Measurements from ENCODE around the gene TAP2. TPM values are rescaled to one million over a fixed set of nuclear protein-coding genes. Genes with fewer than 3 reads are reported as not detected.

The TAP2 gene
- polyA plus RNA-seq, 1 of the 3 experiments (the other 2 are of a cell fraction) = 19.9 TPM

DNA sequence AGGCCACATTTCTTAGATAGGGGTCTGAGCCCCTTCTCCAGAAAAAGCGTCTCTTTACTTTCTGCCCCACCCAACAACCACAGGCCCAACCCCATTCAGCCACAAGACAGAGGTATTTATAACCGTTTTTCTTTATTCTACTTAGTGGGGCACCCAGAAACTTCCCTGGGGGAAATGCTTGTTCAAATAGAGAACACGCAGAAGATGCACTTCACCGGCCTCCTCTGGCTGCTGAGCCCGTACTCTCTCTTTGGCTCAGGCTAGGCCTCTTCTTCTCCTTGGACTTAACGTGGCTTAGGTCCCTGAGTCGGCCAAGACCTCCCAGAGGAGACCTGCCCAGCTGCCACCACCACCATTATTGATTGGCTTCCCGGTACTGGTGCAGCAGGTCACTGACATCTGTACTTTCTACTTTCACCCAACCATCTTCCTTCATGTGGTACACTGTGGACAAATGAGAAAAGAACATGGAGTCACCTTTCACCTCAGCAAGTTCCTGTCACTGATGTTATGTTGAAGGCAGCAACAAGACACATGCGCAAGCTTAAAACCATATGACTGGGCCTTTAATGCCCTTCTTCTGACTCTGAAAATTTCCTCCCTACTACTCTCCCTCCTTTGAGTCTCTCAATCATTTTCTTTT lies 2.2 kb upstream of the TAP2 start:
- no peak overlapping the region for H2AFZ ChIP-seq (ENCODE audit: low read depth)
- H3K79me2 ChIP-seq (ENCODE audit: insufficient read depth) = no peaks in the 10 kb centered on the region
- H3K9ac ChIP-seq = no peak overlapping the region
- no peaks in the 10 kb centered on the region for H3K9me3 ChIP-seq
- H3K27ac ChIP-seq (ENCODE audit: low read depth in 2 of 2, low read length in 1 of 2) = no peak overlapping the region
- no peak overlapping the region for H3K4me2 ChIP-seq
- WGBS (ENCODE audit: low lambda C conversion rate) = 91% methylated on average over 9 of the region's 9 CpGs
- H3K36me3 ChIP-seq (replicated peaks in 1 of 2; ENCODE audit: control insufficient read depth in 1 of 2, insufficient read depth in 2 of 2, low read length in 1 of 2) = peaks cover 5 to 19% of the 10 kb centered on the region in 2 experiments
- ChIA-PET POLR2A (no interaction called here), CTCF (interaction anchor here (1.8 to 6.3 kb wide), 3 partner anchors 16 to 93 kb away, joined by 4 to 223 read pairs (median 128); partner anchors contain the start of genes PSMB9 and TAP1)
- H3K9me2 ChIP-seq = no peaks in the 10 kb centered on the region
- TF ChIP-seq, protein P1, sequence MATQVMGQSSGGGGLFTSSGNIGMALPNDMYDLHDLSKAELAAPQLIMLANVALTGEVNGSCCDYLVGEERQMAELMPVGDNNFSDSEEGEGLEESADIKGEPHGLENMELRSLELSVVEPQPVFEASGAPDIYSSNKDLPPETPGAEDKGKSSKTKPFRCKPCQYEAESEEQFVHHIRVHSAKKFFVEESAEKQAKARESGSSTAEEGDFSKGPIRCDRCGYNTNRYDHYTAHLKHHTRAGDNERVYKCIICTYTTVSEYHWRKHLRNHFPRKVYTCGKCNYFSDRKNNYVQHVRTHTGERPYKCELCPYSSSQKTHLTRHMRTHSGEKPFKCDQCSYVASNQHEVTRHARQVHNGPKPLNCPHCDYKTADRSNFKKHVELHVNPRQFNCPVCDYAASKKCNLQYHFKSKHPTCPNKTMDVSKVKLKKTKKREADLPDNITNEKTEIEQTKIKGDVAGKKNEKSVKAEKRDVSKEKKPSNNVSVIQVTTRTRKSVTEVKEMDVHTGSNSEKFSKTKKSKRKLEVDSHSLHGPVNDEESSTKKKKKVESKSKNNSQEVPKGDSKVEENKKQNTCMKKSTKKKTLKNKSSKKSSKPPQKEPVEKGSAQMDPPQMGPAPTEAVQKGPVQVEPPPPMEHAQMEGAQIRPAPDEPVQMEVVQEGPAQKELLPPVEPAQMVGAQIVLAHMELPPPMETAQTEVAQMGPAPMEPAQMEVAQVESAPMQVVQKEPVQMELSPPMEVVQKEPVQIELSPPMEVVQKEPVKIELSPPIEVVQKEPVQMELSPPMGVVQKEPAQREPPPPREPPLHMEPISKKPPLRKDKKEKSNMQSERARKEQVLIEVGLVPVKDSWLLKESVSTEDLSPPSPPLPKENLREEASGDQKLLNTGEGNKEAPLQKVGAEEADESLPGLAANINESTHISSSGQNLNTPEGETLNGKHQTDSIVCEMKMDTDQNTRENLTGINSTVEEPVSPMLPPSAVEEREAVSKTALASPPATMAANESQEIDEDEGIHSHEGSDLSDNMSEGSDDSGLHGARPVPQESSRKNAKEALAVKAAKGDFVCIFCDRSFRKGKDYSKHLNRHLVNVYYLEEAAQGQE (IDR thresholded peaks at IDR 0.05; ENCODE audit: low read depth, low read length) = no peak
- TF ChIP-seq, protein P2, sequence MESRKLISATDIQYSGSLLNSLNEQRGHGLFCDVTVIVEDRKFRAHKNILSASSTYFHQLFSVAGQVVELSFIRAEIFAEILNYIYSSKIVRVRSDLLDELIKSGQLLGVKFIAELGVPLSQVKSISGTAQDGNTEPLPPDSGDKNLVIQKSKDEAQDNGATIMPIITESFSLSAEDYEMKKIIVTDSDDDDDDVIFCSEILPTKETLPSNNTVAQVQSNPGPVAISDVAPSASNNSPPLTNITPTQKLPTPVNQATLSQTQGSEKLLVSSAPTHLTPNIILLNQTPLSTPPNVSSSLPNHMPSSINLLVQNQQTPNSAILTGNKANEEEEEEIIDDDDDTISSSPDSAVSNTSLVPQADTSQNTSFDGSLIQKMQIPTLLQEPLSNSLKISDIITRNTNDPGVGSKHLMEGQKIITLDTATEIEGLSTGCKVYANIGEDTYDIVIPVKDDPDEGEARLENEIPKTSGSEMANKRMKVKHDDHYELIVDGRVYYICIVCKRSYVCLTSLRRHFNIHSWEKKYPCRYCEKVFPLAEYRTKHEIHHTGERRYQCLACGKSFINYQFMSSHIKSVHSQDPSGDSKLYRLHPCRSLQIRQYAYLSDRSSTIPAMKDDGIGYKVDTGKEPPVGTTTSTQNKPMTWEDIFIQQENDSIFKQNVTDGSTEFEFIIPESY (IDR thresholded peaks at IDR 0.05; ENCODE audit: borderline replicate concordance, low read depth) = no peak
- TF ChIP-seq SMC3 (IDR thresholded peaks at IDR 0.05; ENCODE audit: low read depth, low read length) (no peak), GATA2 (CRISPR knock-in tag; IDR thresholded peaks at IDR 0.05) (no peak), FOXJ3 (CRISPR knock-in tag; IDR thresholded peaks at IDR 0.05) (no peak), MXI1 (IDR thresholded peaks at IDR 0.05; ENCODE audit: low read depth, low read length) (no peak), RCOR1 (IDR thresholded peaks at IDR 0.05; ENCODE audit: low read length) (no peak), JUND (IDR thresholded peaks at IDR 0.05) (no peak), TAF1 (IDR thresholded peaks at IDR 0.05; ENCODE audit: borderline replicate concordance, low read depth, low read length) (no peak), ELF1 (IDR thresholded peaks at IDR 0.05) (no peak), POLR2AphosphoS5 (IDR thresholded peaks at IDR 0.05; ENCODE audit: low read depth, low read length) (no peak), CHD2 (IDR thresholded peaks at IDR 0.05; ENCODE audit: low read length, partially characterized antibody) (no peak), TCF12 (IDR thresholded peaks at IDR 0.05) (no peak), TEAD4 (IDR thresholded peaks at IDR 0.05; ENCODE audit: borderline replicate concordance, insufficient read depth) (no peak)
- TF ChIP-seq, protein P3, sequence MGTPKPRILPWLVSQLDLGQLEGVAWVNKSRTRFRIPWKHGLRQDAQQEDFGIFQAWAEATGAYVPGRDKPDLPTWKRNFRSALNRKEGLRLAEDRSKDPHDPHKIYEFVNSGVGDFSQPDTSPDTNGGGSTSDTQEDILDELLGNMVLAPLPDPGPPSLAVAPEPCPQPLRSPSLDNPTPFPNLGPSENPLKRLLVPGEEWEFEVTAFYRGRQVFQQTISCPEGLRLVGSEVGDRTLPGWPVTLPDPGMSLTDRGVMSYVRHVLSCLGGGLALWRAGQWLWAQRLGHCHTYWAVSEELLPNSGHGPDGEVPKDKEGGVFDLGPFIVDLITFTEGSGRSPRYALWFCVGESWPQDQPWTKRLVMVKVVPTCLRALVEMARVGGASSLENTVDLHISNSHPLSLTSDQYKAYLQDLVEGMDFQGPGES (IDR thresholded peaks at IDR 0.05; ENCODE audit: low read depth, low read length) = no peak
- TF ChIP-seq, protein P4, sequence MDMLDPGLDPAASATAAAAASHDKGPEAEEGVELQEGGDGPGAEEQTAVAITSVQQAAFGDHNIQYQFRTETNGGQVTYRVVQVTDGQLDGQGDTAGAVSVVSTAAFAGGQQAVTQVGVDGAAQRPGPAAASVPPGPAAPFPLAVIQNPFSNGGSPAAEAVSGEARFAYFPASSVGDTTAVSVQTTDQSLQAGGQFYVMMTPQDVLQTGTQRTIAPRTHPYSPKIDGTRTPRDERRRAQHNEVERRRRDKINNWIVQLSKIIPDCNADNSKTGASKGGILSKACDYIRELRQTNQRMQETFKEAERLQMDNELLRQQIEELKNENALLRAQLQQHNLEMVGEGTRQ (IDR thresholded peaks at IDR 0.05; ENCODE audit: borderline replicate concordance, low read depth, low read length) = no peak
- TF ChIP-seq, protein P5, sequence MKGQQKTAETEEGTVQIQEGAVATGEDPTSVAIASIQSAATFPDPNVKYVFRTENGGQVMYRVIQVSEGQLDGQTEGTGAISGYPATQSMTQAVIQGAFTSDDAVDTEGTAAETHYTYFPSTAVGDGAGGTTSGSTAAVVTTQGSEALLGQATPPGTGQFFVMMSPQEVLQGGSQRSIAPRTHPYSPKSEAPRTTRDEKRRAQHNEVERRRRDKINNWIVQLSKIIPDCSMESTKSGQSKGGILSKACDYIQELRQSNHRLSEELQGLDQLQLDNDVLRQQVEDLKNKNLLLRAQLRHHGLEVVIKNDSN (IDR thresholded peaks at IDR 0.05; ENCODE audit: borderline replicate concordance, low read depth) = no peak
- H4K20me1 ChIP-seq (ENCODE audit: insufficient read depth) = no peaks in the 10 kb centered on the region
- no peak overlapping the region for H3K4me3 ChIP-seq (ENCODE audit: low read depth in 2 of 2, low read length in 1 of 2)
- peaks cover 8% of the 10 kb centered on the region for H3F3A ChIP-seq (replicated peaks; ENCODE audit: insufficient read depth)
- DNase-seq = no peak
- H3K27me3 ChIP-seq (ENCODE audit: insufficient read depth) = no peaks in the 10 kb centered on the region
- H3K4me1 ChIP-seq (ENCODE audit: control insufficient read depth in 1 of 2, insufficient read depth in 2 of 2, low read depth in 1 of 2, low read length in 1 of 2) = peaks cover 0 to 20% of the 10 kb centered on the region in 2 experiments; a peak in 1 of 4 replicates
